ENCODE results near the gene CCDC141.

The CCDC141 gene

GRCh38 chr2:178800510-178800909 lies 249.4 kb downstream of the CCDC141 start:
- TF ChIP-seq TSHZ2 (CRISPR knock-in tag; IDR thresholded peaks at IDR 0.05) (no peak), PATZ1 (CRISPR knock-in tag; IDR thresholded peaks at IDR 0.05; ENCODE audit: borderline replicate concordance) (no peak), OSR1 (CRISPR knock-in tag; IDR thresholded peaks at IDR 0.05) (no peak), CREB5 (CRISPR knock-in tag; IDR thresholded peaks at IDR 0.05; ENCODE audit: low read depth) (no peak), SNAI2 (CRISPR knock-in tag; IDR thresholded peaks at IDR 0.05) (no peak), ZNF70 (CRISPR knock-in tag; IDR thresholded peaks at IDR 0.05) (no peak), POU6F1 (CRISPR knock-in tag; IDR thresholded peaks at IDR 0.05; ENCODE audit: borderline replicate concordance, low read depth) (no peak), ZFP3 (CRISPR knock-in tag; IDR thresholded peaks at IDR 0.05) (no peak), ZC3H10 (CRISPR knock-in tag; IDR thresholded peaks at IDR 0.05) (no peak), TCF4 (CRISPR knock-in tag; IDR thresholded peaks at IDR 0.05; ENCODE audit: borderline replicate concordance) (no peak), ESRRG (CRISPR knock-in tag; IDR thresholded peaks at IDR 0.05) (no peak), BACH2 (CRISPR knock-in tag; IDR thresholded peaks at IDR 0.05; ENCODE audit: borderline replicate concordance) (no peak)
- no peak for ATAC-seq

- ATAC-seq: no peak
Observed at GRCh38 chr2:178799305-178799704, 250.6 kb downstream of the CCDC141 start.

More at GRCh38 chr2:178799305-178799704, 250.6 kb downstream of the CCDC141 start:
- no peak for TF ChIP-seq ISL1 (CRISPR knock-in tag; IDR thresholded peaks at IDR 0.05)
- no peak for TF ChIP-seq POU6F1 (CRISPR knock-in tag; IDR thresholded peaks at IDR 0.05; ENCODE audit: borderline replicate concordance, low read depth)
- TF ChIP-seq PPARA (CRISPR knock-in tag; IDR thresholded peaks at IDR 0.05; ENCODE audit: borderline replicate concordance): no peak
- no peak for TF ChIP-seq ZNF565 (CRISPR knock-in tag; conservative IDR thresholded peaks at IDR 0.05; ENCODE audit: low read depth)
- TF ChIP-seq CREB5 (CRISPR knock-in tag; IDR thresholded peaks at IDR 0.05; ENCODE audit: low read depth): no peak
- no peak for TF ChIP-seq ZFP3 (CRISPR knock-in tag; IDR thresholded peaks at IDR 0.05)
- TF ChIP-seq ARNTL (CRISPR knock-in tag; IDR thresholded peaks at IDR 0.05; ENCODE audit: borderline replicate concordance, low read depth): no peak
